H1 (cell line): ENCODE data around the gene HIVEP3. TPM values are rescaled to one million over a fixed set of nuclear protein-coding genes. Genes with fewer than 3 reads are reported as not detected.

Experiments used
- CTCF ChIA-PET: fragments of 300-600 bp; sonication (Branson Sonifier 250); formaldehyde crosslinking; loops from one replicate; lab custom pipeline; 2021; ENCODE audit not compliant: partially characterized antibody; lab: Charles Lee
- POLR2A ChIA-PET: fragments of 300-600 bp; sonication (Branson Sonifier 250); formaldehyde crosslinking; loops from one replicate; lab custom pipeline; 2021; ENCODE audit warnings: inconsistent platforms; ENCODE audit not compliant: partially characterized antibody; lab: Charles Lee
- DNase-seq, 2 experiments: peaks; one replicate each; pipeline versions ENCODE4 v3.0.0 to v3.0.0-alpha.2; 2010 to 2022; ENCODE audit warnings: low spot score in 2 of 2, low read depth in 1 of 2, mixed read lengths in 1 of 2
- FAIRE-seq: peaks from 2 replicates; lab custom pipeline; 2011; peaks lifted over from hg19 to GRCh38; lab: Jason Lieb, UNC
- H2AFZ ChIP-seq: 2 replicates; pipeline ENCODE4 v1.8.1; 2012; ENCODE audit warnings: low read length, inconsistent platforms
- H2AK5ac ChIP-seq: 2 replicates; pipeline ENCODE4 v1.6.1; 2013; ENCODE audit warnings: low read depth, low read length
- H2BK120ac ChIP-seq: replicated peaks from 2 replicates; pipeline ENCODE3; 2013; ENCODE audit warnings: low read depth, low read length, inconsistent platforms
- H2BK12ac ChIP-seq: 2 replicates; pipeline ENCODE4 v1.6.1; 2013; ENCODE audit warnings: low read depth, low read length
- H2BK15ac ChIP-seq: 2 replicates; pipeline ENCODE4 v1.6.1; 2013; ENCODE audit warnings: low read length
- H2BK20ac ChIP-seq: 2 replicates; pipeline ENCODE4 v1.6.1; 2013; ENCODE audit warnings: low read length
- H2BK5ac ChIP-seq: 2 replicates; pipeline ENCODE4 v1.6.1; 2013; ENCODE audit warnings: low read depth, low read length
- H3K14ac ChIP-seq: 2 replicates; pipeline ENCODE4 v1.6.1; 2013; ENCODE audit warnings: inconsistent platforms; ENCODE audit not compliant: insufficient read length
- H3K18ac ChIP-seq: 2 replicates; pipeline ENCODE4 v1.6.1; 2013; ENCODE audit warnings: low read length; ENCODE audit errors: extremely low read depth
- H3K23ac ChIP-seq: 2 replicates; pipeline ENCODE4 v1.6.1; 2013; ENCODE audit warnings: inconsistent platforms; ENCODE audit not compliant: insufficient read length
- H3K23me2 ChIP-seq: 2 replicates; pipeline ENCODE4 v1.6.1; 2013; ENCODE audit warnings: low read depth, low read length
- H3K27ac ChIP-seq: 2 replicates; pipeline ENCODE4 v1.6.1; 2011; ENCODE audit warnings: low read depth, low read length, inconsistent platforms
- H3K27me3 ChIP-seq, 4 experiments: replicated peaks in 1 of 4; 1 replicate in 1 of 4; 2 replicates in 3 of 4; pipeline versions ENCODE4 v1.6.1 to v1.8.1; 2011 to 2013; ENCODE audit warnings: low read length in 3 of 4, mild to moderate bottlenecking in 3 of 4, inconsistent platforms in 2 of 4, mixed read lengths in 2 of 4, moderate library complexity in 1 of 4; ENCODE audit not compliant: control insufficient read depth in 3 of 4, insufficient read depth in 3 of 4; ENCODE audit errors: extremely low read depth in 1 of 4
- H3K36me3 ChIP-seq, 4 experiments: 2 replicates each; pipeline versions ENCODE4 v1.6.1 to v1.8.1; 2011 to 2013; ENCODE audit warnings: mild to moderate bottlenecking in 4 of 4, low read length in 3 of 4, moderate library complexity in 2 of 4, control low read depth in 1 of 4, inconsistent platforms in 1 of 4; ENCODE audit not compliant: insufficient read depth in 4 of 4, control insufficient read depth in 2 of 4
- H3K4ac ChIP-seq: replicated peaks from 2 replicates; pipeline ENCODE3; 2013; ENCODE audit warnings: low read length, low read depth, mixed read lengths, inconsistent platforms; ENCODE audit not compliant: insufficient read length
- H3K4me1 ChIP-seq, 4 experiments: replicated peaks in 1 of 4; 1 replicate in 1 of 4; 2 replicates in 3 of 4; pipeline versions ENCODE4 v1.6.1 to v1.8.1; 2011 to 2013; ENCODE audit warnings: low read length in 3 of 4, inconsistent platforms in 2 of 4, mixed read lengths in 1 of 4; ENCODE audit not compliant: insufficient read depth in 4 of 4, control insufficient read depth in 3 of 4
- H3K4me2 ChIP-seq, 2 experiments: 2 replicates each; pipeline versions ENCODE4 v1.6.1 to v1.8.1; 2011 to 2013; ENCODE audit warnings: low read depth in 2 of 2, low read length in 2 of 2, control low read depth in 1 of 2, inconsistent platforms in 1 of 2, mild to moderate bottlenecking in 1 of 2; ENCODE audit not compliant: insufficient read depth in 1 of 2
- H3K4me3 ChIP-seq, 4 experiments: fragments of 200-600, 300-600 bp in 1 of 4; sonication (generic), shearing (Covaris generic), sonication (Bioruptor Twin) in 1 of 4; 2 replicates each; pipeline versions ENCODE4 v1.5.1 to v1.8.1; 2011 to 2016; ENCODE audit warnings: low read length in 4 of 4, low read depth in 3 of 4, control low read depth in 2 of 4, inconsistent platforms in 2 of 4, mild to moderate bottlenecking in 2 of 4, mixed read lengths in 1 of 4, moderate library complexity in 1 of 4; ENCODE audit not compliant: insufficient read depth in 2 of 4; ENCODE audit errors: extremely low read depth in 1 of 4
- H3K56ac ChIP-seq: replicated peaks from 2 replicates; pipeline ENCODE3; 2013; ENCODE audit warnings: low read depth, mild to moderate bottlenecking, mixed read lengths, low read length, inconsistent platforms; ENCODE audit not compliant: insufficient read length
- H3K79me1 ChIP-seq: 2 replicates; pipeline ENCODE4 v1.6.1; 2013; ENCODE audit warnings: low read depth, low read length, control low read depth
- H3K79me2 ChIP-seq, 2 experiments: 2 replicates each; pipeline versions ENCODE4 v1.6.1 to v1.8.1; 2012 to 2013; ENCODE audit warnings: low read length in 2 of 2, mild to moderate bottlenecking in 2 of 2, inconsistent platforms in 1 of 2; ENCODE audit not compliant: insufficient read depth in 2 of 2, control insufficient read depth in 1 of 2
- H3K9ac ChIP-seq, 4 experiments: replicated peaks in 1 of 4; 1 replicate in 1 of 4; 2 replicates in 3 of 4; pipeline versions ENCODE4 v1.6.1 to v1.8.1; 2011 to 2013; ENCODE audit warnings: low read depth in 3 of 4, low read length in 3 of 4, control low read depth in 2 of 4, mild to moderate bottlenecking in 2 of 4, moderate library complexity in 2 of 4, inconsistent platforms in 1 of 4; ENCODE audit errors: extremely low read depth in 1 of 4
- H3K9me3 ChIP-seq, 2 experiments: 2 replicates each; pipeline versions ENCODE4 v1.6.1 to v1.8.1; 2012 to 2013; ENCODE audit warnings: mild to moderate bottlenecking in 2 of 2, moderate library complexity in 2 of 2, control low read depth in 1 of 2, inconsistent platforms in 1 of 2, low read depth in 1 of 2, low read length in 1 of 2, mixed read lengths in 1 of 2; ENCODE audit not compliant: insufficient read depth in 2 of 2
- H4K20me1 ChIP-seq, 2 experiments: replicated peaks in 1 of 2; 2 replicates each; pipeline versions ENCODE3 to v1.8.1; 2011 to 2013; ENCODE audit warnings: inconsistent platforms in 2 of 2, low read length in 2 of 2, mild to moderate bottlenecking in 1 of 2; ENCODE audit not compliant: insufficient read depth in 2 of 2, control insufficient read depth in 1 of 2
- H4K5ac ChIP-seq: 2 replicates; pipeline ENCODE4 v1.6.1; 2013; ENCODE audit warnings: low read length, low read depth, mixed read lengths, inconsistent platforms; ENCODE audit not compliant: insufficient read length
- H4K8ac ChIP-seq: 2 replicates; pipeline ENCODE4 v1.8.0; 2013; ENCODE audit warnings: mild to moderate bottlenecking, moderate library complexity, low read length, inconsistent platforms; ENCODE audit not compliant: insufficient read depth; ENCODE audit errors: extremely low read depth
- H4K91ac ChIP-seq: replicated peaks from 2 replicates; pipeline ENCODE3; 2013; ENCODE audit warnings: low read length, mixed read lengths, inconsistent platforms; ENCODE audit not compliant: insufficient read length
- ASH2L ChIP-seq: fragments of 200-600, 300-600 bp; sonication (generic); IDR thresholded peaks from one replicate; pipeline ENCODE4 v1.7.1; 2017; ENCODE audit warnings: low read length
- CBX8 ChIP-seq: fragments of 300-800, 300-1000 bp; sonication (generic); IDR thresholded peaks from 2 replicates; pipeline ENCODE4 v1.7.1; 2016; ENCODE audit warnings: low read depth, low read length, borderline replicate concordance
- CTBP2 ChIP-seq: IDR thresholded peaks from 2 replicates; pipeline ENCODE4 v1.7.0; 2011; ENCODE audit warnings: borderline replicate concordance, mild to moderate bottlenecking, moderate library complexity, mixed read lengths, low read length; ENCODE audit not compliant: insufficient read depth, insufficient read length
- JUND ChIP-seq: IDR thresholded peaks from 2 replicates; pipeline ENCODE4 v1.6.1; 2011; ENCODE audit warnings: mild to moderate bottlenecking, improper control_type of control experiment, low read length
- RAD21 ChIP-seq, 2 experiments: IDR thresholded peaks in 1 of 2; conservative IDR thresholded peaks in 1 of 2; 2 replicates each; pipeline ENCODE4 v1.6.1; 2011; ENCODE audit warnings: low read depth in 2 of 2, low read length in 2 of 2, improper control_type of control experiment in 1 of 2, inconsistent platforms in 1 of 2, mild to moderate bottlenecking in 1 of 2, moderate library complexity in 1 of 2
- SRF ChIP-seq: IDR thresholded peaks from 2 replicates; pipeline ENCODE4 v1.6.1; 2011; ENCODE audit warnings: mild to moderate bottlenecking, low read depth, low read length, moderate library complexity
- TCF12 ChIP-seq: IDR thresholded peaks from 2 replicates; pipeline ENCODE4 v1.6.1; 2011; ENCODE audit warnings: low read depth, mild to moderate bottlenecking, low read length
- WGBS, 2 experiments: shearing (Covaris generic) in 1 of 2; methylation state at CpG; one replicate each; pipeline versions ENCODE4 v1.1.6 to v1.1.7; 2013 to 2015; ENCODE audit warnings: low lambda C conversion rate in 2 of 2, mixed read lengths in 2 of 2, inconsistent platforms in 1 of 2, low coverage in 1 of 2, missing lambda C conversion rate in 1 of 2; ENCODE audit not compliant: insufficient replicate concordance in 2 of 2, insufficient coverage in 1 of 2, insufficient read length in 1 of 2; ENCODE audit errors: extremely low coverage in 1 of 2, missing lambda C conversion rate in 1 of 2; 5-methylcytosine and 5-hydroxymethylcytosine counted together
- polyA plus RNA-seq, 7 experiments: library from polyadenylated mRNA; depleted of rRNA in 3 of 7; stranded (reverse) in 5 of 7; unstranded in 2 of 7; fragments of >200 nt in 5 of 7; fragments of 200-250 nt in 2 of 7; gene quantifications; 1 replicate in 5 of 7; 2 replicates in 1 of 7; 4 replicates in 1 of 7; pipeline versions ENCODE4 v1.2.1 to v1.2.3, GENCODE V29; 2011 to 2013; ENCODE audit warnings: missing spikeins in 2 of 7, mixed read lengths in 2 of 7
- total RNA-seq: library from RNA; stranded (reverse); fragmentation: NEBNext Ultra II Directional; extraction: Animal tissue kit (Norgen Biotek cat#: 25700); gene quantifications from 2 replicates; pipeline ENCODE4 v1.2.1, GENCODE V29; 2021

HIVEP3 gene
- total and polyA plus RNA-seq, 2 of the 8 experiments (the other 6 are each of a cell fraction or from before 2014, with no cell fraction given), result 0.24 to 0.69 TPM

GRCh38 chr1:41482001-41482765 lies 436.5 kb downstream of the HIVEP3 start:
- 92% methylated on average over 17 of the region's 18 CpGs; no CpG with 5 or more reads in 1 of the 2 experiments for WGBS, 2 experiments
- no peak overlapping the region for H3K4me3 ChIP-seq
- H3K56ac ChIP-seq, result no peak overlapping the region
- peak overlapping the region; percentile 42; the same call in 1 of the 2 replicates for H4K8ac ChIP-seq
- no peak overlapping the region for H2AFZ ChIP-seq
- peak overlapping the region; percentile 80; the same call in 1 of the 2 replicates for H2BK12ac ChIP-seq
- TF ChIP-seq ASH2L (no peak), CTBP2 (no peak), TCF12 (no peak), SRF (no peak), RAD21 (IDR thresholded peaks at IDR 0.05 in 1 of 2, conservative IDR thresholded peaks at IDR 0.05 in 1 of 2; ENCODE audit: low read depth in 2 of 2, low read length in 2 of 2) (no peak), CBX8 (no peak), JUND (no peak)
- TF ChIP-seq, all 59 proteins: peak for 0
- peak overlapping the region; percentile 93; the same call in 1 of the 2 replicates for H2BK20ac ChIP-seq
- H4K5ac ChIP-seq, result no peak overlapping the region
- peak overlapping the region; percentile 89; the same call in 1 of the 2 replicates for H2BK5ac ChIP-seq
- no peaks in the 10 kb centered on the region for H3K9me3 ChIP-seq
- H3K79me1 ChIP-seq, result no peaks in the 10 kb centered on the region
- FAIRE-seq (no peak), DNase-seq (no peak)
- ChIA-PET CTCF (interaction anchor here (0.6 to 14.9 kb wide), 15 partner anchors 10 to 313 kb away, joined by 3 to 205 read pairs (median 4); no protein-coding TSS in a partner anchor), POLR2A (interaction anchor here (0.6 to 0.9 kb wide), 2 partner anchors 13 to 921 kb away, joined by 4 read pairs; no protein-coding TSS in a partner anchor)
- 0 out of 2 replicates have a peak overlapping the region, but pooled peaks have one; percentile 19 for H2BK15ac ChIP-seq
- no peak overlapping the region for H3K23ac ChIP-seq
- peak overlapping the region; percentile 75; the same call in 1 of the 2 replicates for H2AK5ac ChIP-seq
- no peaks in the 10 kb centered on the region for H3K23me2 ChIP-seq
- H3K14ac ChIP-seq, result no peak overlapping the region
- no peaks in the 10 kb centered on the region for H3K36me3 ChIP-seq
- peaks cover 8 to 21% (median 16%) of the 10 kb centered on the region in 4 experiments for H3K4me1 ChIP-seq
- peak overlapping the region; percentile 91 for H4K91ac ChIP-seq
- no peak overlapping the region for H3K27ac ChIP-seq
- no peaks in the 10 kb centered on the region for H4K20me1 ChIP-seq
- peak overlapping the region; percentile 91 for H2BK120ac ChIP-seq
- no peak overlapping the region for H3K4ac ChIP-seq
- no peak overlapping the region for H3K4me2 ChIP-seq
- H3K9ac ChIP-seq, result no peak overlapping the region
- H3K27me3 ChIP-seq, result no peaks in the 10 kb centered on the region; a peak in 1 of 7 replicates
- H3K18ac ChIP-seq, result peak overlapping the region; percentile 71
- no peaks in the 10 kb centered on the region for H3K79me2 ChIP-seq
